ENCODE data around the gene RPE65. TPM values are rescaled to one million over a fixed set of nuclear protein-coding genes. Genes with fewer than 3 reads are reported as not detected.

The RPE65 gene
- total RNA-seq, result not detected in 2 replicates
- long read RNA-seq, result 0 reads

- Mint-ChIP-seq H3K36me3 (ENCODE audit: unreplicated experiment) (no peaks in the 10 kb centered on the region), H3K4me1 (ENCODE audit: unreplicated experiment) (peaks cover 12% of the 10 kb centered on the region), H3K27ac (ENCODE audit: unreplicated experiment) (no peak within 1 kb of the TSS), H3K4me3 (ENCODE audit: unreplicated experiment) (no peak within 1 kb of the TSS), H3K27me3 (ENCODE audit: unreplicated experiment) (peaks cover 3% of the 10 kb centered on the region), H3K9me3 (ENCODE audit: unreplicated experiment) (no peaks in the 10 kb centered on the region)
- no peak for DNase-seq (ENCODE audit: extremely low spot score, unreplicated experiment)
- no peak for TF ChIP-seq CTCF (IDR thresholded peaks at IDR 0.05)
Measured at GRCh38 chr1:68449901-68450300, at the start of gene RPE65. Gene RPE65 (minus strand): TSS chr1:68449954. CDS start chr1:68449905, 49 bp downstream.

DNA sequence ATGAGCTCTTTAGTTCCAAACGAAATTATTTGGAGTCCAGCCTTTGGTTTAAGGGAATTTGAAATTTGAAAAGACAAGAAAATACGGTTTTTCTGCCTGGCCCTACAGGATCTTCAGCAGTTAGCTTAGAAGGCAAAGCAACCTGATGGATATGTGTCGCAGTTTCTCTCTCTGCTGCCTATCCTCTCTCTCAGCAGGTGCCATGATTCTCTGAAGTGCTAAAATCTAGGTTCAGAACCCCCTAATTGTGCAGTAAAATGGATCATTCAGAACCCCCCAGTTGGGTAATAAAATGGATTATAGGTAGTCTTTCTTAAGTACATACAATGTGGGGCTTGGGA is 47.6 kb upstream of the RPE65 start:
- Mint-ChIP-seq H3K36me3 (ENCODE audit: unreplicated experiment) (no peaks in the 10 kb centered on the region), H3K9me3 (ENCODE audit: unreplicated experiment) (peaks cover 6% of the 10 kb centered on the region), H3K4me3 (ENCODE audit: unreplicated experiment) (peak overlapping the region; percentile 87), H3K27me3 (ENCODE audit: unreplicated experiment) (peaks cover 7% of the 10 kb centered on the region), H3K27ac (ENCODE audit: unreplicated experiment) (peak overlapping the region; percentile 72), H3K4me1 (ENCODE audit: unreplicated experiment) (peaks cover 28% of the 10 kb centered on the region)
- no peak for TF ChIP-seq CTCF (IDR thresholded peaks at IDR 0.05)
- DNase-seq (ENCODE audit: extremely low spot score, unreplicated experiment), result no peak

- no peaks in the 10 kb centered on the region for H3K36me3 Mint-ChIP-seq (ENCODE audit: unreplicated experiment)
- peak; percentile 98 for DNase-seq (ENCODE audit: extremely low spot score, unreplicated experiment)
- TF ChIP-seq CTCF (IDR thresholded peaks at IDR 0.05), result no peak
- peak within 1 kb of the TSS; percentile 78 for H3K27ac Mint-ChIP-seq (ENCODE audit: unreplicated experiment)
- peaks cover 5% of the 10 kb centered on the region for H3K27me3 Mint-ChIP-seq (ENCODE audit: unreplicated experiment)
- peaks cover 5% of the 10 kb centered on the region for H3K9me3 Mint-ChIP-seq (ENCODE audit: unreplicated experiment)
- peak within 1 kb of the TSS; percentile 87 for H3K4me3 Mint-ChIP-seq (ENCODE audit: unreplicated experiment)
- peaks cover 28% of the 10 kb centered on the region for H3K4me1 Mint-ChIP-seq (ENCODE audit: unreplicated experiment)
Measured at GRCh38 chr1:68496680-68497357, 47.1 kb upstream of the RPE65 start, which contains the start of gene DEPDC1. Gene DEPDC1 (minus strand): TSS chr1:68497082. CDS start chr1:68496999, 83 bp downstream.

DNA sequence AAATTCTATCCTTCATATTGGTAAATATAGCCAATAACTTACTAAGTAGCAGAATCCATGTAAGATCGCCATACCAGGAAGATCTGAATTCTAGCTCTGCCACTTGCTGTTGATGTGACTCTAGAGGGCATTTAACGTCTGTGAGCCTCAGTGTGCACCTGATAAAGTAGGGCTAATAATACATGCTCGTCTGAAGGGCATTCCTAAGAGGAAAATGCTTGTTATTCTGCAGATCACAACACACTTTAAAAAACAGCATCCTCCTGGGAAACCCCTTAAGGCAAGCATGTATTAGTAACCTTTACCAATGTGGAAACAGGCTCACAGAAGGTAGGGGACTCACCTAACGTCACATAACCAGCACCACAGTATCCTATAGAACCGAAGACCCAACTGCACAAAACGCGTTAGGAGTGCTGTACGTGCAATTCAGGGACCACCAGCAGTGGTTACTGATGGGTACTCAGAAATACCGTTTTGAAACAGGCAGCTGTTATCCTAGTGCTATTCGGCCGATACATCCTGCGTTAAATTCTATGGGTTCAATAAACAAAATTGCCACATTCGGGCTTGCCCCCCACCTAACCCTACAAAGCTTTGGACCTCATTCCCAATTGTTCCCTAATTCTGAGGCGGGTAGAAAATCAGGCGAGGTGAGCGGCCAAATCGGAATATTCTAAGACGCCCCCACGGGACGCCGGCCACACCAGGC is 46.4 kb upstream of the RPE65 start:
- peak overlapping the region; percentile 78 for H3K27ac Mint-ChIP-seq (ENCODE audit: unreplicated experiment)
- H3K36me3 Mint-ChIP-seq (ENCODE audit: unreplicated experiment), result no peaks in the 10 kb centered on the region
- no peaks in the 10 kb centered on the region for H3K9me3 Mint-ChIP-seq (ENCODE audit: unreplicated experiment)
- H3K4me3 Mint-ChIP-seq (ENCODE audit: unreplicated experiment), result peak overlapping the region; percentile 87
- DNase-seq (ENCODE audit: extremely low spot score, unreplicated experiment), result no peak
- H3K4me1 Mint-ChIP-seq (ENCODE audit: unreplicated experiment), result peaks cover 30% of the 10 kb centered on the region
- H3K27me3 Mint-ChIP-seq (ENCODE audit: unreplicated experiment), result no peaks in the 10 kb centered on the region
- no peak for TF ChIP-seq CTCF (IDR thresholded peaks at IDR 0.05)

- H3K27me3 Mint-ChIP-seq (ENCODE audit: unreplicated experiment), result no peaks in the 10 kb centered on the region
- no peak for DNase-seq (ENCODE audit: extremely low spot score, unreplicated experiment)
- H3K36me3 Mint-ChIP-seq (ENCODE audit: unreplicated experiment), result no peaks in the 10 kb centered on the region
- peak overlapping the region; percentile 11 for H3K27ac Mint-ChIP-seq (ENCODE audit: unreplicated experiment)
- H3K9me3 Mint-ChIP-seq (ENCODE audit: unreplicated experiment), result no peaks in the 10 kb centered on the region
- TF ChIP-seq CTCF (IDR thresholded peaks at IDR 0.05), result no peak
- peaks cover 34% of the 10 kb centered on the region for H3K4me1 Mint-ChIP-seq (ENCODE audit: unreplicated experiment)
- H3K4me3 Mint-ChIP-seq (ENCODE audit: unreplicated experiment), result peak overlapping the region; percentile 87
Measured at GRCh38 chr1:68495532-68495931, 45.8 kb upstream of the RPE65 start.

All from osteocyte (in vitro differentiated cells).